B cell (primary cell): ENCODE data around the gene GTF2A1. TPM values are rescaled to one million over a fixed set of nuclear protein-coding genes. Genes with fewer than 3 reads are reported as not detected.
A peak's percentile ranks its signal among the peaks of the same experiment; 100 is the strongest.

Source experiments
- ATAC-seq: fragments of 200-7000 bp; cut with Tn5 transposase; one replicate; pipeline ENCODE4 v1.10.0; 2021; ENCODE audit warnings: low read depth, mild to moderate bottlenecking, moderate number of reproducible peaks, moderate library complexity
- CTCF ChIA-PET: fragments of 350-600 bp; sonication (Branson Sonifier 250); formaldehyde crosslinking; loops from one replicate; lab custom pipeline; 2021; ENCODE audit warnings: antibody characterized with exemption, inconsistent platforms; lab: Charles Lee
- POLR2A ChIA-PET: fragments of 350-600 bp; sonication (Branson Sonifier 250); formaldehyde crosslinking; loops from one replicate; lab custom pipeline; 2021; ENCODE audit warnings: antibody characterized with exemption; lab: Charles Lee
- DNase-seq: peaks from one replicate; pipeline ENCODE4 v3.0.0; 2013
- H2AFZ ChIP-seq: 2 replicates; pipeline ENCODE4 v1.6.1; 2012; ENCODE audit warnings: mild to moderate bottlenecking, low read depth, low read length; ENCODE audit not compliant: insufficient read depth, poor library complexity, severe bottlenecking
- H3K27ac ChIP-seq, 2 donors: 1 replicate in 1 of 2; 2 replicates in 1 of 2; pipeline ENCODE4 v1.5.1; 2012 to 2013; ENCODE audit warnings: low read length in 2 of 2, mild to moderate bottlenecking in 2 of 2, moderate library complexity in 1 of 2
- H3K27me3 ChIP-seq, 4 experiments: fragments of 200-600 bp in 1 of 4; sonication (generic) in 1 of 4; replicated peaks in 1 of 4; 1 replicate in 2 of 4; 2 replicates in 2 of 4; pipeline versions ENCODE4 v1.6.1 to v1.7.0; 2013 to 2016; ENCODE audit warnings: low read length in 3 of 4, mild to moderate bottlenecking in 2 of 4, mixed read lengths in 1 of 4, moderate library complexity in 1 of 4; ENCODE audit not compliant: insufficient read depth in 4 of 4, control insufficient read depth in 3 of 4; ENCODE audit errors: control extremely low read depth in 1 of 4
- H3K36me3 ChIP-seq, 2 experiments: replicated peaks in 1 of 2; 1 replicate in 1 of 2; 2 replicates in 1 of 2; pipeline versions ENCODE4 v1.6.1 to v1.7.1; 2013; ENCODE audit warnings: low read length in 1 of 2; ENCODE audit not compliant: insufficient read depth in 2 of 2, control insufficient read depth in 1 of 2; ENCODE audit errors: control extremely low read depth in 1 of 2, extremely low read depth in 1 of 2
- H3K4me1 ChIP-seq, 2 donors: fragments of 200-600 bp in 1 of 2; sonication (generic) in 1 of 2; 1 replicate in 1 of 2; 2 replicates in 1 of 2; pipeline versions ENCODE4 v1.5.1 to v1.6.1; 2013 to 2017; ENCODE audit warnings: low read length in 2 of 2; ENCODE audit not compliant: control insufficient read depth in 2 of 2, insufficient read depth in 2 of 2
- H3K4me2 ChIP-seq: replicated peaks from 2 replicates; pipeline ENCODE3; 2012; ENCODE audit warnings: mild to moderate bottlenecking, low read depth, low read length; ENCODE audit not compliant: poor library complexity, severe bottlenecking
- H3K4me3 ChIP-seq, 5 experiments: fragments of 200-600 bp in 1 of 5; sonication (generic) in 1 of 5; 1 replicate in 3 of 5; 2 replicates in 2 of 5; pipeline versions ENCODE4 v1.5.1 to v1.7.0; 2011 to 2016; ENCODE audit warnings: low read length in 4 of 5, mild to moderate bottlenecking in 4 of 5, low read depth in 2 of 5, control low read depth in 1 of 5, moderate library complexity in 1 of 5; ENCODE audit not compliant: insufficient read depth in 1 of 5; ENCODE audit errors: control extremely low read depth in 1 of 5, extremely low read depth in 1 of 5
- H3K79me2 ChIP-seq: fragments of 200-600 bp; sonication (generic); one replicate; pipeline ENCODE4 v1.6.0; 2016; ENCODE audit warnings: low read length; ENCODE audit not compliant: control insufficient read depth, insufficient read depth
- H3K9ac ChIP-seq: fragments of 200-600 bp; sonication (generic); 2 replicates; pipeline ENCODE4 v1.6.1; 2017; ENCODE audit warnings: mild to moderate bottlenecking, low read length, moderate library complexity
- H3K9me3 ChIP-seq, 3 donors: one replicate each; pipeline versions ENCODE4 v1.6.1 to v1.7.1; 2013; ENCODE audit warnings: low read length in 2 of 3; ENCODE audit not compliant: control insufficient read depth in 2 of 3, insufficient read depth in 1 of 3; ENCODE audit errors: control extremely low read depth in 1 of 3
- H4K20me1 ChIP-seq: 2 replicates; pipeline ENCODE4 v1.6.0; 2012; ENCODE audit warnings: mild to moderate bottlenecking, low read length; ENCODE audit not compliant: insufficient read depth, control insufficient read depth, poor library complexity, severe bottlenecking
- H3K27ac Mint-ChIP-seq: one replicate; pipeline ENCODE4 v1.8.0; 2021; ENCODE audit warnings: mixed read lengths
- H3K27me3 Mint-ChIP-seq: one replicate; pipeline ENCODE4 v1.8.0; 2021; ENCODE audit warnings: mixed read lengths
- H3K4me1 Mint-ChIP-seq: one replicate; pipeline ENCODE4 v1.8.0; 2021; ENCODE audit warnings: mixed read lengths
- H3K4me3 Mint-ChIP-seq: one replicate; pipeline ENCODE4 v1.8.0; 2021; ENCODE audit warnings: mixed read lengths
- H3K9me3 Mint-ChIP-seq: one replicate; pipeline ENCODE4 v1.8.0; 2022; ENCODE audit warnings: mixed read lengths; ENCODE audit not compliant: insufficient read depth
- CTCF ChIP-seq: fragments of 200-600 bp; IDR thresholded peaks from one replicate; pipeline ENCODE4 v1.8.0; 2022; ENCODE audit warnings: antibody characterized with exemption, mild to moderate bottlenecking
- EZH2 ChIP-seq: IDR thresholded peaks from 2 replicates; pipeline ENCODE4 v1.6.1; 2012; ENCODE audit warnings: borderline replicate concordance, low read depth, mild to moderate bottlenecking, moderate library complexity, low read length; ENCODE audit not compliant: insufficient read depth, poor library complexity, severe bottlenecking
- WGBS: methylation state at CpG from one replicate; pipeline ENCODE4 v1.1.5; 2013; ENCODE audit warnings: missing lambda C conversion rate; ENCODE audit not compliant: insufficient coverage; 5-methylcytosine and 5-hydroxymethylcytosine counted together
- intact Hi-C: fragments of 100-400 bp; cut with micrococcal nuclease; formaldehyde crosslinking; loops from one replicate; pipeline ENCODE4 v1.10.0; 2022
- polyA plus RNA-seq: library from polyadenylated mRNA; depleted of rRNA; stranded (reverse); fragments of >200 nt; gene quantifications from 2 replicates; pipeline ENCODE4 v1.2.3, GENCODE V29; 2012
- total RNA-seq, 2 donors: library from RNA; stranded (reverse); fragments of 120-200 nt in 1 of 2; gene quantifications; 1 replicate in 1 of 2; 2 replicates in 1 of 2; pipeline versions ENCODE4 v1.2.3 to v1.2.4, GENCODE V29; 2013 to 2022

GTF2A1 gene
- total and polyA plus RNA-seq, 2 donors (not counting 1 experiment from before 2014, with no cell fraction given), result 7.1 to 45.1 TPM

GRCh38 chr14:81170104-81170828, 50.5 kb downstream of the GTF2A1 start:
- H3K27ac Mint-ChIP-seq, result peak overlapping the region; percentile 97
- Histone ChIP-seq H3K9me3 (no peaks in the 10 kb centered on the region), H3K4me1 (peaks cover 16 to 21% of the 10 kb centered on the region in 2 donors), H2AFZ (peak overlapping the region; percentile 95), H4K20me1 (no peaks in the 10 kb centered on the region), H3K79me2 (no peaks in the 10 kb centered on the region), H3K27ac (peak overlapping the region; percentile 71 to 73), H3K9ac (peak overlapping the region; percentile 67), H3K36me3 (no peaks in the 10 kb centered on the region), H3K4me3 (peak overlapping the region; percentile 39 to 73 (median 63)), H3K4me2 (peak overlapping the region; percentile 85), H3K27me3 (no peaks in the 10 kb centered on the region)
- H3K4me1 Mint-ChIP-seq, result peaks cover 46% of the 10 kb centered on the region
- ATAC-seq (peak; percentile 97), DNase-seq (peak; percentile 91)
- TF ChIP-seq EZH2 (no peak), CTCF (peak; percentile 92)
- intact Hi-C loops, result loop anchor here (1.0 to 2.0 kb wide), 4 partner anchors 49 to 216 kb away; no protein-coding TSS in a partner anchor
- ChIA-PET POLR2A (interaction anchor here (0.9 to 1.3 kb wide), 4 partner anchors 49 to 363 kb away, joined by 3 to 7 read pairs (median 4); partner anchors contain the start of gene SEL1L), CTCF (interaction anchor here (0.6 to 4.9 kb wide), 20 partner anchors 8 to 295 kb away, joined by 3 to 43 read pairs (median 4); partner anchors contain the start of gene TSHR)
- peak overlapping the region; percentile 94 for H3K4me3 Mint-ChIP-seq
- H3K27me3 Mint-ChIP-seq, result no peaks in the 10 kb centered on the region
- WGBS, result under 1% methylated on average over 27 of the region's 28 CpGs
- no peaks in the 10 kb centered on the region for H3K9me3 Mint-ChIP-seq
